HG02571 (cell line): ENCODE results near the gene LDLRAD3.

Source experiments
- ATAC-seq: cut with Tn5 transposase; IDR thresholded peaks from one replicate; pipeline ENCODE4 v1.9.1; 2021; ENCODE audit warnings: mild to moderate bottlenecking, moderate library complexity; ENCODE audit not compliant: unreplicated experiment

The LDLRAD3 gene

GRCh38 chr11:36071917-36072500 lies 128.1 kb downstream of the LDLRAD3 start:
- no peak for ATAC-seq

GRCh38 chr11:36073411-36074203 lies 129.7 kb downstream of the LDLRAD3 start:
- no peak for ATAC-seq

- ATAC-seq = no peak
Observed at GRCh38 chr11:36074941-36075431, 131.1 kb downstream of the LDLRAD3 start.

- ATAC-seq = no peak
Observed at GRCh38 chr11:36077368-36077767, 133.5 kb downstream of the LDLRAD3 start.

- ATAC-seq = no peak
Observed at GRCh38 chr11:36077886-36078685, 134.2 kb downstream of the LDLRAD3 start.

- ATAC-seq = no peak
Observed at GRCh38 chr11:36078686-36079055, 134.8 kb downstream of the LDLRAD3 start.

- no peak for ATAC-seq
Observed at GRCh38 chr11:36079878-36080675, 136.2 kb downstream of the LDLRAD3 start.

- ATAC-seq = no peak
Observed at GRCh38 chr11:36081274-36081945, 137.5 kb downstream of the LDLRAD3 start.

- no peak for ATAC-seq
Observed at GRCh38 chr11:36086366-36086765, 142.5 kb downstream of the LDLRAD3 start.

- ATAC-seq = no peak
Observed at GRCh38 chr11:36088266-36088972, 144.6 kb downstream of the LDLRAD3 start.

- ATAC-seq = no peak
Observed at GRCh38 chr11:36089920-36090319, 146.1 kb downstream of the LDLRAD3 start.

- ATAC-seq = no peak
Observed at GRCh38 chr11:36090356-36091109, 146.7 kb downstream of the LDLRAD3 start.

- ATAC-seq = no peak
Observed at GRCh38 chr11:36091256-36091811, 147.5 kb downstream of the LDLRAD3 start.

- no peak for ATAC-seq
Observed at GRCh38 chr11:36092314-36093030, 148.6 kb downstream of the LDLRAD3 start.

GRCh38 chr11:36093548-36093947 lies 149.7 kb downstream of the LDLRAD3 start:
- ATAC-seq = no peak

GRCh38 chr11:36094164-36094563 lies 150.3 kb downstream of the LDLRAD3 start:
- ATAC-seq = no peak

GRCh38 chr11:36095716-36096115 lies 151.9 kb downstream of the LDLRAD3 start:
- ATAC-seq = no peak

- no peak for ATAC-seq
Observed at GRCh38 chr11:36097219-36097650, 153.4 kb downstream of the LDLRAD3 start.
